H9 (cell line): ENCODE data around the gene HOXD13. TPM values are rescaled to one million over a fixed set of nuclear protein-coding genes. Genes with fewer than 3 reads are reported as not detected.
A peak's percentile ranks its signal among the peaks of the same experiment; 100 is the strongest.

Experiments
- DNase-seq: peaks from one replicate; pipeline ENCODE4 v3.0.0-alpha.2; 2017
- H2AFZ ChIP-seq: one replicate; pipeline ENCODE4 v1.6.1; 2013; ENCODE audit warnings: mild to moderate bottlenecking, low read length, control low read depth, moderate library complexity
- H2AK5ac ChIP-seq: 2 replicates; pipeline ENCODE4 v1.6.1; 2013; ENCODE audit warnings: low read length, control low read depth, mixed read lengths; ENCODE audit not compliant: insufficient read length
- H2BK120ac ChIP-seq: one replicate; pipeline ENCODE4 v1.6.1; 2013; ENCODE audit warnings: low read depth, mild to moderate bottlenecking, low read length, control low read depth, inconsistent platforms; ENCODE audit not compliant: poor library complexity, severe bottlenecking
- H2BK12ac ChIP-seq: 2 replicates; pipeline ENCODE4 v1.6.1; 2013; ENCODE audit warnings: low read length, control low read depth, mixed read lengths, low read depth; ENCODE audit not compliant: insufficient read length
- H2BK15ac ChIP-seq: 2 replicates; pipeline ENCODE4 v1.6.1; 2013; ENCODE audit warnings: low read depth, low read length, control low read depth
- H2BK20ac ChIP-seq: one replicate; pipeline ENCODE4 v1.6.1; 2013; ENCODE audit warnings: low read depth, mild to moderate bottlenecking, low read length, control low read depth, inconsistent platforms; ENCODE audit not compliant: poor library complexity, severe bottlenecking
- H2BK5ac ChIP-seq: 2 replicates; pipeline ENCODE4 v1.6.1; 2013; ENCODE audit warnings: low read length, control low read depth, mixed read lengths; ENCODE audit not compliant: insufficient read length
- H3K14ac ChIP-seq: 2 replicates; pipeline ENCODE4 v1.6.1; 2013; ENCODE audit warnings: low read length, control low read depth; ENCODE audit not compliant: insufficient read depth
- H3K18ac ChIP-seq: 2 replicates; pipeline ENCODE4 v1.6.1; 2013; ENCODE audit warnings: low read depth, mild to moderate bottlenecking, mixed read lengths, low read length, control low read depth; ENCODE audit not compliant: insufficient read length
- H3K23ac ChIP-seq: 2 replicates; pipeline ENCODE4 v1.6.1; 2013; ENCODE audit warnings: low read length, control low read depth, mixed read lengths, low read depth; ENCODE audit not compliant: insufficient read length
- H3K23me2 ChIP-seq: 2 replicates; pipeline ENCODE4 v1.6.1; 2013; ENCODE audit warnings: low read depth, mild to moderate bottlenecking, mixed read lengths, low read length, control low read depth; ENCODE audit not compliant: insufficient read length, poor library complexity, severe bottlenecking
- H3K27ac ChIP-seq: 2 replicates; pipeline ENCODE4 v1.5.1; 2013; ENCODE audit warnings: low read length, control low read depth, mixed read lengths, low read depth; ENCODE audit not compliant: insufficient read length
- H3K27me3 ChIP-seq: 2 replicates; pipeline ENCODE4 v1.6.1; 2013; ENCODE audit warnings: low read length, control low read depth, inconsistent platforms; ENCODE audit not compliant: insufficient read depth
- H3K4ac ChIP-seq: 2 replicates; pipeline ENCODE4 v1.6.1; 2013; ENCODE audit warnings: low read depth, mild to moderate bottlenecking, control low read depth, inconsistent platforms, low read length, moderate library complexity
- H3K4me1 ChIP-seq: 2 replicates; pipeline ENCODE4 v1.6.1; 2013; ENCODE audit warnings: low read length, control low read depth, inconsistent platforms; ENCODE audit not compliant: insufficient read depth
- H3K4me2 ChIP-seq: 2 replicates; pipeline ENCODE4 v1.6.1; 2013; ENCODE audit warnings: low read length, control low read depth, mixed read lengths; ENCODE audit not compliant: insufficient read length, insufficient read depth
- H3K56ac ChIP-seq: 2 replicates; pipeline ENCODE4 v1.6.1; 2013; ENCODE audit warnings: low read depth, mild to moderate bottlenecking, mixed read lengths, low read length, control low read depth; ENCODE audit not compliant: insufficient read length
- H3K79me1 ChIP-seq: 2 replicates; pipeline ENCODE4 v1.6.1; 2013; ENCODE audit warnings: low read depth, mild to moderate bottlenecking, moderate library complexity, low read length, control low read depth, inconsistent platforms; ENCODE audit not compliant: insufficient read depth, poor library complexity, severe bottlenecking
- H3K79me2 ChIP-seq: 2 replicates; pipeline ENCODE4 v1.6.1; 2013; ENCODE audit warnings: low read length, control low read depth, inconsistent platforms; ENCODE audit not compliant: insufficient read depth
- H3K9ac ChIP-seq: 2 replicates; pipeline ENCODE4 v1.6.1; 2013; ENCODE audit warnings: low read length, control low read depth, mixed read lengths; ENCODE audit not compliant: insufficient read length; ENCODE audit errors: extremely low read depth
- H3K9me3 ChIP-seq: one replicate; pipeline ENCODE4 v1.6.1; 2013; ENCODE audit warnings: low read depth, low read length, inconsistent platforms; ENCODE audit not compliant: control insufficient read depth
- H3T11ph ChIP-seq: one replicate; pipeline ENCODE4 v1.6.1; 2013; ENCODE audit warnings: mild to moderate bottlenecking, low read length, control low read depth, inconsistent platforms
- H4K20me1 ChIP-seq: one replicate; pipeline ENCODE4 v1.6.1; 2013; ENCODE audit not compliant: control insufficient read depth, insufficient read length, insufficient read depth
- H4K5ac ChIP-seq: 2 replicates; pipeline ENCODE4 v1.6.1; 2013; ENCODE audit warnings: low read depth, mild to moderate bottlenecking, mixed read lengths, low read length, control low read depth; ENCODE audit not compliant: insufficient read length
- H4K8ac ChIP-seq: replicated peaks from 2 replicates; pipeline ENCODE4 v1.6.1; 2013; ENCODE audit warnings: low read length, control low read depth, mixed read lengths, low read depth; ENCODE audit not compliant: insufficient read length
- H4K91ac ChIP-seq: 2 replicates; pipeline ENCODE4 v1.6.1; 2013; ENCODE audit warnings: low read depth, mild to moderate bottlenecking, moderate library complexity, mixed read lengths, low read length, control low read depth; ENCODE audit not compliant: insufficient read length
- H3K27ac Mint-ChIP-seq, 3 experiments: 2 replicates in 2 of 3; 3 replicates in 1 of 3; pipeline ENCODE4 v1.8.0; 2020 to 2021; ENCODE audit warnings: mixed read lengths in 3 of 3, mild to moderate bottlenecking in 1 of 3, moderate library complexity in 1 of 3
- H3K27me3 Mint-ChIP-seq: 2 replicates; pipeline ENCODE4 v1.8.0; 2021; ENCODE audit warnings: low read depth, mild to moderate bottlenecking, moderate library complexity, mixed read lengths
- H3K36me3 Mint-ChIP-seq, 3 experiments: 2 replicates in 2 of 3; 3 replicates in 1 of 3; pipeline ENCODE4 v1.8.0; 2020 to 2021; ENCODE audit warnings: low read depth in 3 of 3, mixed read lengths in 3 of 3; ENCODE audit not compliant: insufficient read depth in 1 of 3
- H3K4me1 Mint-ChIP-seq, 2 experiments: 2 replicates each; pipeline ENCODE4 v1.8.0; 2020; ENCODE audit warnings: mixed read lengths in 2 of 2
- H3K4me3 Mint-ChIP-seq, 2 experiments: 2 replicates in 1 of 2; 3 replicates in 1 of 2; pipeline ENCODE4 v1.8.0; 2020 to 2021; ENCODE audit warnings: mild to moderate bottlenecking in 2 of 2, mixed read lengths in 2 of 2, moderate library complexity in 1 of 2
- H3K9me3 Mint-ChIP-seq, 2 experiments: 2 replicates in 1 of 2; 3 replicates in 1 of 2; pipeline ENCODE4 v1.8.0; 2020; ENCODE audit warnings: mild to moderate bottlenecking in 2 of 2, mixed read lengths in 2 of 2, moderate library complexity in 1 of 2
- CTCF ChIP-seq: fragments of 200-600 bp; sonication (generic); conservative IDR thresholded peaks from 3 replicates; pipeline ENCODE4 v1.8.0; 2021; ENCODE audit warnings: antibody characterized with exemption, mild to moderate bottlenecking
- WGBS: extraction: QIAGEN DNeasy Blood & Tissue Kit; methylation state at CpG from one replicate; pipeline ENCODE4 v1.1.7; 2013; ENCODE audit warnings: missing lambda C conversion rate, low lambda C conversion rate, mixed read lengths; ENCODE audit not compliant: insufficient read length; ENCODE audit errors: extremely low coverage; 5-methylcytosine and 5-hydroxymethylcytosine counted together
- total RNA-seq: library from RNA; stranded (reverse); gene quantifications from 2 replicates; pipeline ENCODE4 v1.2.1, GENCODE V29; 2021

Gene HOXD13
- total RNA-seq, 1 experiment from 2014 or later: not detected

GRCh38 chr2:176082824-176083751, 9.4 kb upstream of the HOXD13 start:
- H2BK20ac ChIP-seq: no peak overlapping the region
- no peak overlapping the region for H3K56ac ChIP-seq
- no peak overlapping the region for H2BK15ac ChIP-seq
- no peak overlapping the region for H3K4ac ChIP-seq
- H3K27me3 ChIP-seq: peaks cover 95% of the 10 kb centered on the region
- Mint-ChIP-seq H3K27ac (no peak overlapping the region), H3K4me3 (peak overlapping the region; percentile 24 to 64; a peak in 3 of 5 replicates), H3K9me3 (peaks cover 5 to 9% of the 10 kb centered on the region in 2 experiments; a peak in 4 of 5 replicates), H3K27me3 (peaks cover 97% of the 10 kb centered on the region), H3K36me3 (no peaks in the 10 kb centered on the region), H3K4me1 (peaks cover 20 to 49% of the 10 kb centered on the region in 2 experiments)
- no peak overlapping the region for H2AK5ac ChIP-seq
- H2BK120ac ChIP-seq: no peak overlapping the region
- peak; percentile 60 for DNase-seq
- no peak overlapping the region for H2BK12ac ChIP-seq
- no peaks in the 10 kb centered on the region for H3K4me1 ChIP-seq
- H4K20me1 ChIP-seq: no peaks in the 10 kb centered on the region
- no peak overlapping the region for H4K5ac ChIP-seq
- H3K79me1 ChIP-seq: no peaks in the 10 kb centered on the region
- no peak overlapping the region for H3K27ac ChIP-seq
- H3K23me2 ChIP-seq: peaks cover 7% of the 10 kb centered on the region
- no peak overlapping the region for H3T11ph ChIP-seq
- no peaks in the 10 kb centered on the region for H3K79me2 ChIP-seq
- no peak overlapping the region for H2AFZ ChIP-seq
- TF ChIP-seq CTCF: no peak
- H3K4me2 ChIP-seq: no peak overlapping the region
- H2BK5ac ChIP-seq: no peak overlapping the region
- H3K23ac ChIP-seq: no peak overlapping the region
- no CpG with 5 or more reads among the region's 66 CpGs for WGBS
- H3K9ac ChIP-seq: no peak overlapping the region
- no peak overlapping the region for H4K8ac ChIP-seq
- H3K14ac ChIP-seq: no peak overlapping the region
- no peak overlapping the region for H4K91ac ChIP-seq
- no peak overlapping the region for H3K18ac ChIP-seq
- H3K9me3 ChIP-seq: no peaks in the 10 kb centered on the region
